GM18868 (cell line): ENCODE measurements around the gene MYL6B.

Experiments
- ATAC-seq: cut with Tn5 transposase; IDR thresholded peaks from one replicate; pipeline ENCODE4 v1.9.1; 2021; ENCODE audit warnings: mild to moderate bottlenecking, moderate library complexity; ENCODE audit not compliant: unreplicated experiment

MYL6B gene

DNA sequence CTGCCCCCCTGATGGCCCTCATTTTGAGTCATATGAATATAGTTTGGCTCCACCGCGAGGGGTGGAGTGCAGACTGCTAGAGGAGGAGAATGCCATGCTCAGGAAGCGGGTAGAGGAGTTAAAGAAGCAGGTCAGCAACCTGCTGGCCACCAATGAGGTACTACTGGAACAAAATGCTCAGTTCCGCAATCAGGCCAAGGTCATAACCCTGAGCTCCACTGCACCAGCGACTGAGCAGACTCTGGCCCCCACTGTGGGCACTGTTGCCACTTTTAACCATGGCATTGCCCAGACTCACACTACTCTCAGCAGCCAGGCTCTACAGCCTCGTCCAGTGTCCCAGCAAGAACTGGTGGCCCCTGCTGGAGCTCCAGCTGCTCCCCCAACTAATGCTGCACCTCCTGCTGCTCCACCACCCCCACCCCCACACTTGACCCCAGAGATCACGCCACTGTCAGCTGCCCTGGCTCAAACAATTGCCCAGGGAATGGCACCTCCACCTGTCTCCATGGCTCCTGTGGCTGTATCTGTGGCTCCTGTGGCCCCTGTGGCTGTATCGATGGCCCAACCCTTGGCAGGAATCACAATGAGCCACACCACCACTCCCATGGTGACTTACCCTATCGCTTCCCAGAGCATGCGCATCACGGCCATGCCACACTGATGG is 31.1 kb upstream of the MYL6B start:
- ATAC-seq, result no peak

- ATAC-seq, result no peak
Measured at GRCh38 chr12:56122637-56123036, 29.8 kb upstream of the MYL6B start.

DNA sequence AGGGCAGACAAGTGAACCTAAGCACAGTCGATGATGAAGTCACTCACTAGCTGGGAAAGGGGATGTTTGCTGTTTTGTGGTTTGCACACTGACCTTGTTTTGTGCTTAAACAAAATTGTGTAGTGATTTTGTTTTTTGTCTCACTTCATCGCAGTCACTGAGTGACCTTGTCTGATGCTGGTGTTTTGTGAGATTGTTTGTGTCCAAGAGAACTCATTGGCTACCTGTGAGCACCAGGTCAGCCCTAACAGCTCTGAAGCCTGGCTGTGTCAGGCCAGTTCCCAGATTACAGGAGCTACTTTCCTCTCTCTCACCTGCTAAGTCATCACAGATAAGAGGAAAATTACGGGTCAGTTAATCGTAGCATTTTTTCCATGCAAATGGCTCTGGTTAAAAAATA is 28.3 kb upstream of the MYL6B start:
- ATAC-seq, result no peak

DNA sequence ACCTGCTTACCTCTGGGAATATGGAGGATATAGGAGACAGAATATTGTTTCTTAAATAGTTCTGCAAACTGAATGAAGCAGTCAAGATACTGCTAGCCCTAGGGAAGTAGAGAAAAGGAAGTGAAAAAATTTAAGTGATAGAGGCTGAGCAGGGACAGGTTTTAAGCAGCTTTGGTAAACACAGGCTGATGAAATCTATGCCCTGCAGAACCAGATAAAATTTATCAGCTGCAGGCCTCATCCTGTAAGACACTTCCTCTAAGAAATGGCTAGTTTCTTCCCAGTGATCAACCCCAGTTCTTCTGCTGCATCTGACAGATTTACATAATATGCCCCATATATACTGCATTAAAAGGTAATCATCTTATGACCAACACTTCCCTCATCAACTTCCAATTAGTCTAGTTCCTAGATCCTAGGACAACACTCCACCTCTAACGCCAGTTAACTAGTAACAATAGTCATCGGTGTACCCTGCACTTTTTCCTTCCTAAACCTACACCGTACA is 25.6 kb upstream of the MYL6B start:
- no peak for ATAC-seq

- ATAC-seq, result no peak
Measured at GRCh38 chr12:56127485-56127887, 24.9 kb upstream of the MYL6B start.

GRCh38 chr12:56127888-56128669 is 24.3 kb upstream of the MYL6B start, which contains the start of gene ESYT1:
Gene ESYT1, plus strand, starts transcription at chr12:56128267. Its CDS starts 53 bp downstream, at chr12:56128320.
- peak; percentile 88 for ATAC-seq

- no peak for ATAC-seq
Measured at GRCh38 chr12:56128670-56129205, 23.6 kb upstream of the MYL6B start.

- peak; percentile 28 for ATAC-seq
Measured at GRCh38 chr12:56129206-56129941, 23.0 kb upstream of the MYL6B start.

GRCh38 chr12:56129942-56130495 is 22.4 kb upstream of the MYL6B start:
- no peak for ATAC-seq

DNA sequence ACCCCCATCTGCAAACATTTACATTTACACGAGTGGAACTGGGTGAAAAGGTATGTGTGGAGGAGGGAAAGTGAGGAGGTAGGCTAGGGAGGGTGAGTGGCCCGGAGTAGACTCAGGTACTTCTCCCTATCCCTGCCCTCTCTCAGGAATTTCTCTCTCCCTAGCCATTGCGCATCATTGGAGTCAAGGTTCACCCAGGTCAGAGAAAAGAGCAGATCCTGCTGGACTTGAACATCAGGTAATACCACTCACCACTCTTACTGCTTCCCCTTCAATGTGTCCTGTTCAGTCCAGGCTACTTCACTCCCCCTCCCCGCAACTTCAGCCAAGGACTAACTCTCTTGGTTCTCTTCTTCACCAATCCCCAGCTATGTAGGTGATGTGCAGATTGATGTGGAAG is 21.5 kb upstream of the MYL6B start:
- no peak for ATAC-seq

- no peak for ATAC-seq
Measured at GRCh38 chr12:56134897-56135296, 17.5 kb upstream of the MYL6B start.

DNA sequence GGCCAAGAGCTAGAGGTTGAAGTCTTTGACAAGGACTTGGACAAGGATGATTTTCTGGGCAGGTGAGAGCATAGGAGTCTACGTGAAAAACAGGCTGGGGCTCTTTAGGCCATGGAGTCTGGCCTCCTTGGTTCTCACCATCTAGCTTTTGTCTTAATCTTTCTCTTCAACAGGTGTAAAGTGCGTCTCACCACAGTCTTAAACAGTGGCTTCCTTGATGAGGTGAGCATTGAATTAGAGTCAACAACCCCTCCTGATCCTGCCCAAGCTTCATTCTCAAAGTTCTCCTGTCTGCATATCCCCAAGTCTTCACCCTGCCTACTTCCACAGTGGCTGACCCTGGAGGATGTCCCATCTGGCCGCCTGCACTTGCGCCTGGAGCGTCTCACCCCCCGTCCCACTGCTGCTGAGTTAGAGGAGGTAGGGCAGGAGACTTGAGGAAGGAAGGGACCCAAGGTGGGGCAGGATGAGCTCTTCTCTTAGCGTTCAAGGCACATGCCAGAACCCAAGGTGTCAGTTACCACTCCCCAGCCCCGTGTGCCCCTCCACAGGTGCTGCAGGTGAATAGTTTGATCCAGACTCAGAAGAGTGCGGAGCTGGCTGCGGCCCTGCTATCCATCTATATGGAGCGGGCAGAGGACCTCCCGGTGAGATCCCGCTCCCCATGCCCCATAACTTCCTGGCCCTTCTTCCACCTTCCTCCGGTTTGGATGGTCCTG is 14.4 kb upstream of the MYL6B start:
- ATAC-seq, result no peak

DNA sequence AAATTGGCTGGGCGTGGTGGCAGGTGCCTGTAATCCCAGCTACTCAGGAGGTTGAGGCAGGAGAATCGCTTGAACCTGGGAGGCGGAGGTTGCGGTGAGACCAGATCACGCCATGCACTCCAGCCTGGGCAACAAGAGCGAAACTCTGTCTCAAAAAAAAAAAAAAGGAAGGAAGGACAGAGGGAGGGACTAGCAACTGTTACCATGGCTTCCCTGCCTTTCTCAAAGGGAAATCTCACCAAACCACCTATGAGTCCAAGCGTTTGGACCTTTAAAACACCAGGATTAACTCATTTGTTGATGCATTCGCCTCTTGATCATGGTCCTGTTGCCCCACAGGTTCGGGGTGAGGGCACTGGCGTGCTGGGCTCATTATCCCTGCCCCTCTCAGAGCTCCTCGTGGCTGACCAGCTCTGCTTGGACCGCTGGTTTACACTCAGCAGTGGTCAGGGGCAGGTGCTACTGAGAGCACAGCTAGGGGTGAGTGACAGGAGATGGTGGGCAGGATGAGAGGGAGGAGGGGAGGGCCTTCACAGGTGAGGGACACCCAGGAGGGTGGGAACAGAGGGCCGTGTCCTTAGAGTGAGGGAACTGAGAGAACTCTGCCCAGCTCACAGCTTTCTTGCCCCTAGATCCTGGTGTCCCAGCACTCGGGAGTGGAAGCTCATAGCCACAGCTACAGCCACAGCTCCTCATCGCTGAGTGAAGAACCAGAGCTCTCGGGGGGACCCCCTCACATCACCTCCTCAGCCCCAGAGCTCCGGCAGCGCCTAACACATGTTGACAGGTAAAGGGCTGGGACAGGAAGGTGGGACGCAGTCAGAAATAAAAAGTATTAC is 10.2 kb upstream of the MYL6B start:
- no peak for ATAC-seq

DNA sequence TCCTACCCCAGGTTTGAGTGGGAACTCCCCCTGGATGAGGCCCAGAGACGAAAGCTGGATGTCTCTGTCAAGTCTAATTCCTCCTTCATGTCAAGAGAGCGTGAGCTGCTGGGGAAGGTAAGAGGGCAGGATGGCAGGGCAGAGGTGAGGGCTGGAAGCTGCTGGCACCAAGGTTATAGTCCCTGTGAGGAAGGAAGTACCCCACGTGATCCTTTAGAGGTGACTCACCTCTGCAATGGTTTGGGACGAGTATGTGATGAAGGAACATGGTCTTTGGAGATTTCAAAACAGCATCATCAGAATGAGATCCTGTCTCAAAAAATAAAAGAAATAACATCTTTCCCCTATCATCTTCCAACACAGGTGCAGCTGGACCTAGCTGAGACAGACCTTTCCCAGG is 9.2 kb upstream of the MYL6B start:
- ATAC-seq, result no peak

DNA sequence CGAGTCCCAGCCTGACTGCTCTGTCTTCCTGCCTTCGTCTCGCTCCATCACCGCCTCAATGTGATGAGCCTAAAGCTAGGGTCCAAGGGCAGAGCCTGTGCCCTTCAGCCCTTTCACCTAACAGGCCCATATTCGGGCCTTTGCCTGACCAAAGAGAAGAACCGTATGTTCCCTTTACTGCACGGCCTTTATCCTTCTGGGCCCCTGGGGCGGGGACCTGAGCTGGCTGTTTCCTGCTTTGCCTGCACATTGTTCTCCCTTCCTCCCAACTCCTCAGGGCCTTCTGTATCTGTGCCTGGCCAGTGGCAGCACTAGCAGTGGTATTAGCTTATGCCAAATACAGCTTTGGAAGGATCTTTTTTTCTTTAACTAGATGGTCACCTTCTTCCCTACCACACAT is 8.5 kb upstream of the MYL6B start:
- ATAC-seq, result no peak

DNA sequence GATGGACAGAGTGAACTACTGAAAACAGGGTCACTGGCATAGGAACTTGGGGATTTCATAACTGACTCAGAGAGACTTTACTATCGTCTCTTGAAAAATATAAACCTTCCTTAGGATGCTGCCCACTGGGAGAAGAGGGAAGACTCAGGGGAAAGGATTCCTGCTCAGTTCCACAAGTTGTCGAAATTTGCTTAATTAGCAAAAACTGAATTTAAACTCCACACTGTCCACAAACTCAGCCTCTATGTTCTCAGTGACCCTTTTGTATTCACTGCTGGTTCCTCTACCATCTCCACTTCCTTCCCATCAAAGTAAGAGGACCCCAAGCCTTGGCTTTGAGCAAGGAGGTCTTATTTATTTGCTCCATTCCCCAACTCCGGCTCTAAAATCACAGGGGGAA is 7.2 kb upstream of the MYL6B start:
- ATAC-seq, result no peak

- ATAC-seq, result no peak
Measured at GRCh38 chr12:56146492-56147460, 5.6 kb upstream of the MYL6B start.

GRCh38 chr12:56150563-56150962 is 1.8 kb upstream of the MYL6B start:
- no peak for ATAC-seq
